ENCODE data around the gene CISD2.
"Not testable (repeated sequence)": the region's sequence is repeated elsewhere in the genome, so short reads cannot be mapped to it uniquely, and the experiment has no call there.

Gene CISD2

DNA sequence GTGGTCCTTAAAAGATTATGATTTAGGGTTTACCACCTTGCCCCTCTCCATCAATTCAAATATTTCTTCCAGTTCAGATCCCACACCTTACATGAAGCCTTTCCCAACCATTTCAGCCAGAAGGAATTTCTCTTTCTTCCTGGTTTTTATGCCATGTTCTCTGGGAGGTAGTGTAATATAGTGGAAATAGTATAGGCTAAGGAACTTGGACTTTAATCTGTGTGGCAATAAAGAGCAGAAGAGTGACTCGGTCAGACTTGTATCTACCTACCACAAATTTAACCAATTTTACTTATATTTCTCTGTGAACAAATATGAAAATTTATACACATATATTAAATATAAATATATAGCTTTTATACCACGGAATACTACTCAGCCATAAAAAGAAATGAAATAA is 18.4 kb upstream of the CISD2 start:
- DNase-seq (ENCODE audit: low read depth), result no peak

DNA sequence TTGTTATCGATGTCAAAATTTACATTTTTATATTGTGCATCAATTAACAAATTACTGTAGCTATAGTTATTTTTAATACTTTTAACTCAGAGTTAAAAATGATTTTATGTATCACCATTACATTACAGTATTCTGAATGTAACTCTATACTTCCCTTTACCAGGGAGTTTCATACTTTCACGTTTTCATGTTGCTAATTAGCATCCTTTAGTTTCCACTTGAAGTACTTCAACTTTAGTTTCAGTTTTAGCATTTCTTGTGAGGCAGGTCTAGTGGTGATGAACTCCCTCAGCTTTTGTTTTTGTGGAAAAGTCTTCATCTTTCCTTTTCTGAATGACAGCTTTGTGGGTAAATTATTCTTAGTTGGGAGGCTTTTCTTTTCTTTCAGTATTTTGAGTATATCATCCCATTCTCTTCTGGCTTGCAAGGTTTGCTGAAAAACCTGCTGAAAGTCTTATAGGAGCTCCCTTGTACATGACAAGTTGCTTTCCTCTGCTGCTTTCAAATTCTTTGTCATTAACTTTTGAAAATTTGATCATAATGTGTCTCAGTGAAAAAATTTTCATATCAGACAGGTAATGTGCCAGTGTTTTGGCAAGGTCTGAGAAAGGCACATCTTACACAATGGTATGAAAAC is 9.8 kb upstream of the CISD2 start:
- DNase-seq (ENCODE audit: low read depth), result no peak

DNA sequence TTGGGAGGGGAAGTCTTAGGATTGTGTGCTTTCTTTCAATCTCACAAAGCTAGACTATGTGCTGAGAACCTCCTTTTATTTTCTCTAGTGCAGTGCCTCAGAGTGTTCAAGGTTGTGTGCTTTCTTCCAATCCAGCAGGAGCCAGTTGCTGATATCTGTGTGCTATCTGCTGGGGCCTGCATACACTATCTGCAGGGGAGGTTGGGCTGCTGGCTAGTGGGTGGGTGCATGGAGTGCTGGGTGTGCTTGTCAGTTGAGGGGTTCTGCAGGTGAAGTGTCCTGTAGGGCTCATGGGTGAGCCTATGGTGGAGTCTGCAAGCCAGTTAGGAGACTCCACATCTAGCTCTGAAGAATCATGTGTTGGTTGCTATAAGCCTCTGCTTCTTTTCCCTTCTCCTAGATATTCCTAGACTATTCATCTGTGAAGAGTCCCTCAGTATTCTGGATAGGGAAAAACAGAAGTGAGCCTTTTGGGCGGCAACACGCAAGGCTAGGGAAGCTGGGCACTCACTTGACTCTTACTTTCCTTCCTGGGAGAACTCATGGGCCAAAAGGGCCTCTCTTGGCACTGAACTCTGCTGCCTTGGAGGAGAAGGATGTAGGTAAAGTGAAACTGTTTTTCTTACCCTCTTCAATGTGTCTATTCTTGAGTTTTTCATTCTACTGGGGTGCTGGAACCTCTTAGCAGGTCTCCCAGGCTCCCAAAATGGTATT is 8.0 kb upstream of the CISD2 start:
- DNase-seq (ENCODE audit: low read depth), result no peak

DNA sequence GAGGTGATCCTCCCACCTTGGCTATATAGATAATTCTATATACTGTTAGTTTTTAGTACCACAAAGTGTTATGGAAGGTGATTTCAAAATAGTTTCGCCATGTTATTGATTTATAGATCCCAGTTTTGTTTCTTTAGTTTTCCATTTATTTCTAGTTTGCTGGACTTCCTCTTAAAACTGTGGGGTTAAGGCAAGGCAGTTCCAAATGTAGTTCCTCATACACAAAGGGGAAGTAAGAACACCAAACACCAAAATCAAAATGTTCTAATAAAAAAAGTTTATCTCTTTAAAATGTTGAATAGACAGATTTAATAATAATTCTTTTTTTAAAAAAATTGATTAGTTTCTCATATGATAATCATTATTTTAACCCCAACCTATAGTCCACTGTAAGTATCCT is 6.8 kb upstream of the CISD2 start:
- DNase-seq (ENCODE audit: low read depth), result no peak

DNA sequence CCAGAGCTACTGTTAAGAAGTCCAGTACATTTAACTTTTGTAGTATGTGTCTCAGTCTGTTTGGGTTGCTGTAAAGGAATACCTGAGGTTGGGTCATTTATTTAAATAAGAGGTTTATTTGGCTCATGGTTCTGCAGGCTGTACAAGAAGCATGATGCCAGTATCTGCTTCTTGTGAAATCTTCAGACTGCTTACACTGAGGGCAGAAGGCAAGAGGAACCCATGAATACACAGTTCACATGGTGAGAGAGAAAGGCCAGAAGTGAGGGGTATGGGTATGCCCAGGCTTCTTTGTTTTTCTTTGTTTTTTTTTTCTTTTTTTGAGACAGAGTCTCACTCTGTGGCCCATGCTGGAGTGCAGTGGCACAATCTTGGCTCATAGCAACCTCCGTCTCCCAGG is 6.0 kb upstream of the CISD2 start:
- DNase-seq (ENCODE audit: low read depth), result no peak

DNA sequence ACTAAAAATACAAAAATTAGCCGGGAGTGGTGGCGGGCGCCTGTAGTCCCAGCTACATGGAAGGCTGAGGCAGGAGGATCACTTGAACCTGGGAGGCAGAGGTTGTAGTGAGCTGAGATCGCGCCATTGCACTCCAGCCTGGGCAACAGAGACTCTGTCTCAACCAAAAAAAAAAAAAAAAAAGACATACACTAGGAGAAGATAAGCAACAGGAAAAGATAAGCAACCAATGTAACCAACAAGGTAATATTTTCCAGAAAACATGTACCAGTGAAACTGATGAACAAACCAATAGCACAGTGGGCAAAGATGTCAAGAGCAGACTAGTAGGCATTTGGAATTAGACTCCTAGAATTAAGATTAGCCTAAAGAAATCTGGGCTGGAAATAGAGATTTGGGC is 3.5 kb upstream of the CISD2 start:
- not testable (repeated sequence) for DNase-seq (ENCODE audit: low read depth)

DNA sequence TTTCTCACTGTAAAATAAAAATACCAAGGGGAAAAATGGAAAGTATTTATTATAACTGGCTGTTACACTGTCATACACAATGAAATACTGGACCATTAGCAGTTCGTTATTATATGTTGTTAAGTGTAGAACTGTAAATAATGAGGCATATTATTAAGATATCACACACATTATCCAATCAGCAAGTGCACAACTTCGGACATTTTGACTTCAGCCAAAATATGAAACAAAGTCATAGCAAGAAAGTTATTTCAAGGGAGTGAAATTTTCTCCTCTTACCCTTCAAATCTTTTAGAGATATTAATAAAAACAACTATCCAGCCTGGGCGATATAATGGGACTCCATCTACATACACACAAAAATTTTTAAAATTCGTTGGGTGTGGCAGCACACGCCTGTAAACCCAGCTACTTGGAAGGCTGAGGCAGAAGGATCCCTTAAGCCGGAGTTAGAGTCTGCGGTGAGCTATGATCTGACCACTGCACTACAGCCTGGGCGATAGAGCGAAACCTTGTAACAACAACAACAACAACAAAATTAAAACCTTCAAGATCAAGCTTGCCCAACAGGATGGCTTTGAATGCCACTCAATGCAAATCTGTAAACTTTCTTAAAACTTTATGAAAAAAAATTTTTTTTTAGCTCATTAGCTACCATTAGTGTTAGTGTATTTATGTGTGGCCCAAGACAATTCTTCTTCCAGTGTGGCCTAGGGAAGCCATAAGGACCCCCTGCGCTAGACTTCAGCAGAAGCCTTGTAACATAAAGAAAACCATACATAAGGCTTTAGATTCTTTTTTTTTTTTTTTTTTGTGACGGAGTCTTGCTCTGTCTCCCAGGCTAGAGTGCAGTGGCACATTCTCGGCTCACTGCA is 1.3 kb upstream of the CISD2 start:
- DNase-seq (ENCODE audit: low read depth), result no peak

DNA sequence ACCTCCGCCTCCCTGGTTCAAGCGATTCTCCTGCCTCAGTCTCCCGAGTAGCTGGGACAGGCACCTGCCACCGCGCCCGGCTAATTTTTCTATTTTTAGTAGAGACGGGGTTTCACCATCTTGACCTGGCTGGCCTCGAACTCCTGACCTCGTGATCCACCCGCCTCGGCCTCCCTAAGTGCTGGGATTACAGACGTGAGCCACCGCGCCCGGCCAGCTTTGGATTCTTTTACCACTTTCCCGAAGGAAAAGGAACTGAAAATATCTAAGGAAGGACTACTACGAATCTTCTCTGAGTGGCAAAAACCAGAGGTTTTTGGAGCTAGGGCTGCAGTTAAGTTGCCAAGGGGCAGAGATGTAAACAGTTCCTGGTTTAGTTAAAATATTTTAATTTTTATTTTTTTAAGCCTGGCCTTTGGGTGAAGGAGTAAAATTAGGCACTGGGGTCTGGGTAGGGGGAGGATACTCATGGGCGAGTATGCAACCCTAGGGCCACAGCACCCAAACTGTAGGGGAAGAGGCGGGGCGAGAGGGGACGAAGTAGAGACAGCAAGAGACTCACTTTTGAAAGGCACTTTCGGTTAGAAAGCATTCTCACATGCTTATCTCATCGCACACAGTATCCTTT is 525 bp upstream of the CISD2 start:
- peak; percentile 4 for DNase-seq (ENCODE audit: low read depth)

DNA sequence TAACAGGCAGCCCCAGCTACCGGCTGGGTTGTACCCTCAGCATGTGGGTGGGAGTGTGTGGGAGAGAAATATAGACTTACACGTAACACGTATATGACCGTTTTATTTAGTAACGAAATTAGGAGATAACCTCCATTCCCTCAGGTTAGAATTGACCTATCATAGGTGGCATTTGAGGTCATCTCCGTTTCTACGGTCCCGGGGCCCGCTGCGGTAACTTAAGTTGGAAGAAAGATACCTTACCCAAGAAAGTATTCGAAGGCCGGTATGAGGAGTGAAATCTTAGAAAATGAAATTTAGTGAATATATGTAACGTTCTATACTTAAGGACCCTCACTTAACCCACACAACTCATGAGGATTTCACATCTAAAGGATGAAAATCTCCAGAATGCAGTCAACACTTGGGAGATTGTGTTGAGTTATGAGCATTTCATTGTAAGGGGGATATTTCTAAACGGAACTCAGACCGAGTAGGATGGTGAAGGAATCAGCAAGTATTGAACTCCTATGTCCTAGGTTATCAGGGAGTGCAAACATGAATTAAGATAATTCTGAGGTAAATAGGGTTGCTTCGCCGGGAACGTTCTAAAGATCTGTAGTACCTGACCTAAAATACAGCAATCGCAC is 891 bp downstream of the CISD2 start:
- no peak for DNase-seq (ENCODE audit: low read depth)

DNA sequence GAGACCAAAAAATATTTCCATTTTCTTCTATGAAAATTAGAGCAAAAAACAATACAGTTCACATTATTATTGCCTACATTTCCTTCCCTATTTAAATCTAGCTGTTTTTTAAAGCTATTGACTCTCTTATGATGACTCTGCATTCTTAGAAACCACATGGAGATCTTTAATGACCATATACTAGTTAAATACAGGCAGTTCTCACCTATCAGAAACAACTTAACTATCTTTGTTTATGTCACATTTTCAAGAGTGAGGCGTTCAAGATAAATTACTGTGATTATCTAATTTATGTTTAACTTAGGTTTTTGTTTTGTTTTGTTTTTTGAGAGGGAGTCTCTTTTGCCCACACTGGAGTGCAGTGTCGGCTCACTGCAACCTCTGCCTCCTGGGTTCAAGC is 3.0 kb downstream of the CISD2 start:
- DNase-seq (ENCODE audit: low read depth), result no peak

DNA sequence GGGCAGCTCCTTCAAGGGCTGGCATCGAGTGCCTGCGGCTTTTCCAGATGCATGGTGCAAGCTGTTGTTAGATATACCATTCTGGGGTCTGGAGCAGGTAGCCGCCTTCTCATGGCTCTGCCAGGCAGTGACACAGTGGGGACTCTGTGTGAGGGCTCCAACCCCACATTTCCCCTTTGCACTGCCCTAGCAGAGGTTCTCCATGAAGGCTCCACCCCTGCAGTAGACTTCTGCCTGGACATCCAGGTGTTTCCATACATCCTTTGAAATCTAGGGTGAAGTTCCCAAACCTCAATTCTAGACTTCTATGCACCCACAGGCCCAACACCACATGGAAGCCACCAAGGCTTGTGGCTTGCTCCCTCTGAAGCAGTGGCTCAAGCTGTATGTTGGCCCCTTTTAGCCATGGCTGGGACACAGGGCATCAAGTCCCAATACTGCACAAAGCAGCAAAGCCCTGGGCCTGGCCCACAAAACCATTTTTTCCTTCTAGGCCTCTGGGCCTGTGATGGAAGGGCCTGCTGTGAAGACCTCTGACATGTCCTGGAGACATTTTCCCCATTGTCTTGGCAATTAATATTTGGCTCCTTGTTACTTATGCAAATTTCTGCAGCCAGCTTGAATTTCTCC is 8.8 kb downstream of the CISD2 start:
- DNase-seq (ENCODE audit: low read depth), result not testable (repeated sequence)

DNA sequence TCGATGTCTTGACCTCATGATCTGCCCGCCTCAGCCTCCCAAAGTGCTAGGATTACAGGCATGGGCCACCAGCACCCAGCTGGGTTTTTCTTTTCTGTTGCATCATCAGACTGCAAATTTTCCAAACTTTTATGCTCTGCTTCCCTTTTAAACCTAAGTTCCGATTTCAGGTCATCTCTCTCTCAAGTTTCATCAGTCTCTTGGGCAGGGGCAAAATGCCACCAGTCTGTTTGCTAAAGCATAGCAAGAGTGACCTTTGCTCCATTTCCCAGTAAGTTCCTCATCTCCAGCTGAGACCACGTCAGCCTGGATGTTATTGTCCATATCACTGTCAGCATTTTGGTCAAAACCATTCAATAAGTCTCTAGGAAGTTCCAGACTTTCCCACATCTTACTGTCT is 9.6 kb downstream of the CISD2 start:
- not testable (repeated sequence) for DNase-seq (ENCODE audit: low read depth)

DNA sequence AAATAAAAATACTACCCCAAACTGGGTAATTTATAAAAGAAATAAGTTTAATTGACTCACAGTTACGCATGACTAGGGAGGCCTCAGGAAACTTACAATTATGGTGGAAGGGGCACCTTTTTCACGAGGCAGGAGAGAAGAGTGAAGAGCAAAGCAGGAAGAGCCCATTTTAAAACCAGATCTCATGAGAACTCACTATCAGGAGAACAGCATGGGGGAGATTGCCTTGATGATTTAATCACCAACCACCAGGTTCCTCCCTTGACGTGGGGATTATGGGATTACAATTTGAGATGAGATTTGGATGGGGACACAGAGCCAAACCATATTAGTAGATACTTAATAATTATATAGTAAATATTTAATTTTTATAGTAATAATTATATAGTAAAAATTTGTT is 10.1 kb downstream of the CISD2 start:
- no peak for DNase-seq (ENCODE audit: low read depth)

DNA sequence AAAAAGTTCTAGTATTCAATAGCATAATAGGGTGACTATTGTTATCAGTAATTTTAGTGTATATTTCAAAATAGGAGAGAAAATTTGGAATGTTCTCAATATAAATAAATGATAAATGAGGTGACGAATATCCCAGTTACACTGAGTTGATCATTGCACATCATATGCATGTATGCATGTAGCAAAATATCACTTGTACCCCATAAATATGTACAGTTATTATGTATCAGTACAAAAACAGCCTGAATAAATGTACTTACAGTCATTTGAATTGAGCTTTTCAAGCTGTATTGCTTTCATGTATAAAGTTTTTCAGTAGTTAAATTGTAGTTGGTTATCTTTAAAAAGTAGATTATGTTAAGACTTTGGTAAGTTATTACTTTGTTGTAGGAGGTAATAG is 12.6 kb downstream of the CISD2 start:
- DNase-seq (ENCODE audit: low read depth), result no peak

DNA sequence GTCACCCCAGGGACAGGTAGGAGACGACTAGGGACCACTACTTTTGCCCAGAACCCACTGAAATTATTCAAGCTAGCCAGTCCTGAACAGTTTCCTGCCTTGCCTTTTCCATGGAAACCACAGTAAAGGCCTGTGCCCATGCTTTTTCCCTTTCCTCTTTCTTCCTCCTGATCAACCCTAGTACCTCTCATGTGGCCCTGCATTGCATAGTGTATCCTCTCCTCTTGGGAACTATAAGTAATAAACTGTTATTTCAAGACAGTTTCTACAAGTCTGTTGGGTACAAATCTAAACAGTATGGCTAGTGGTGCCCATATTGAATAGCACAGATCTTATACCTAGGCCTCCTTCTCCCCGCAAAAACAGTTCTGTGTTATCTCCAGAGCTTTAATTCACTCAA is 14.5 kb downstream of the CISD2 start:
- no peak for DNase-seq (ENCODE audit: low read depth)

DNA sequence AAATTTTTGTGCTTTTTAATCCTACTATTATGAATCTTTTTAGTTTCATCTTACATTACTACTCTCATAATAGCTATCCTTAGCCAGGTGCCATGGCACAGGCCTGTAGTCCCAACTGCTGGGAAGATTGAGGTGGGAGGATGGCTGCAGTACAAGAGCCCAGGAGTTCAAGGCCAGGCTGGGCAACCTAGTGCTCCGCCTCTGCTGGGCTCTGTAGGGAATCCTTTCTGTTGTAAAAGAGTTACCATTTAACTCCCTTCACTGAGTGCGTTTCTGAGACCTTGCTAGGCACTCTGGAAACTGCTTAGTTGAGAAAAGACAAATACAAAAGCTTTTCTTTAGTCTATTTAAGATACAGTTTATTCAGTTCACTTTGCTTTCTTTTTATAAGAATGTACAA is 19.8 kb downstream of the CISD2 start:
- DNase-seq (ENCODE audit: low read depth), result not testable (repeated sequence)

DNA sequence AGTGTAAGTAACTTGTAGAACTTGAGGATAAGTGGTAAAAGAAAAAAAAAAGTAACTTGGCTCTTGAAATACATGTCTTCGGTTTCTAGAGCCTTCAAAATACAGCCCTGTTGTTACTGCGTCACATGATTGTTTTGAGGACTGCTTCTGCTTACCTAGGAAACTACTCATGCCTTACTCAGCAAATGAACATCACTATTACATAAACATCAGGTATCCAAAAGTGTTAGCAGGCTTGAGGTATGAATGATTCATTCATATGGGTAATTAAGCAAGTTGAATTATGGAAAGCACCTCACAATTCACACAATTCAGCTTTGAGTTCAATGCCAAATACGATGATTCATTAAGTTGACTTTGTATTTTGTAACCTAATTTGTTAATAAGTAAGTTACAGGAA is 21.1 kb downstream of the CISD2 start:
- DNase-seq (ENCODE audit: low read depth), result not testable (repeated sequence)

DNA sequence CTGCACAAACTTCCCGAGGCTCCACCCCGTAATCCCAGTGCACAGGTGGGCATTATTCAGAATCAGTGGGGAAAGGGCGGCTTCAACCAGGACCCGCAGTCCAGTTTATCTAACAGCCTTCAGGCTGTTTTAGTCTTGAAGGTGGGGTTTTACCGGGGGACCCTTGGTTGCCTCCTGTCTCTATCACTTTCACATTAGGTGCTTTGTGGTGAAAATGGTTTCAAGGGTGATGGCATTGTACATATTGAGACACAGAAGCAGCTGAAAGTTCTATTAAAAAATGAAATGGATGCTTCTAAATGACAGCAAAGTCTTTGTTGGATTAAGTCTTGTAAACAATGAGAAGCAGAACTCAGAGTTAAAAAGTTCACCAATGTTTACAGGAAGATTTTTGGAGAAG is 27.8 kb downstream of the CISD2 start:
- not testable (repeated sequence) for DNase-seq (ENCODE audit: low read depth)

DNA sequence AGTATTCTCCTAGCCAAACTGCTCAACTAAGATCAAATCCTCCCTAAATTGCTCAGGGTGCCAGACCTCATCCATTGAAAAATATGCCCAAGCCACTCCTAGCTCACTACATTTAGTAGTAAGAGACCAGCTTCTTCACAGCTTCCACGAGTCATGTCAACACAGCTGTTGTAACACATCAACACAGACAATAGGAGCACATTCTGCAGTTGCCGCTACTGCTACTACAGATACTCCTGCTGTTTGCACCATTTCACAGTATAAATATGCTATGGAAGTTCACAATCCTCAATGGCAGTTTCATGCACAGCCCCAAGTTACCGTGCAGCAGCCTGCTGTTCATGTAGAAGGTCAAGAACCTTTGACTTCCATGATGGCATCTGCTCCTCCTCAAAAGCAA is 28.8 kb downstream of the CISD2 start:
- DNase-seq (ENCODE audit: low read depth), result not testable (repeated sequence)

DNA sequence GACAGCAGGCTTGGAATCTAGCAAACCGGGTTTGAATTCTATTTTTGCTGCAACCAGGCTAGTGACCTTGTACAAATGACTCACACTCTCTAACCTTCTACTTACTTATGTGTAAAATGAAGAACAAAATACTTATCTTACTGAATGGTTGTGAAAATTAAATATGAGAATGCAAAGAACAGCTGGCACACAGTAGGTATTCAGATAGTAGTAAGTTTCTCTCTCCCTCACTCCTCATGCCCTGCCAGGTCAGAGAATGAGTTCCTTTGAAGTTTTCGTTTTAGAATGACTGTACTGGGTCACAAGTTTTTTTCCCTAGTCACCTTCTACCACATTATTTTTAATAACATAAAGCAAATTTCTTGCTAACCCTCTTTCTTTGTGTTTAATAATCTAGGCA is 33.0 kb downstream of the CISD2 start:
- no peak for DNase-seq (ENCODE audit: low read depth)

DNA sequence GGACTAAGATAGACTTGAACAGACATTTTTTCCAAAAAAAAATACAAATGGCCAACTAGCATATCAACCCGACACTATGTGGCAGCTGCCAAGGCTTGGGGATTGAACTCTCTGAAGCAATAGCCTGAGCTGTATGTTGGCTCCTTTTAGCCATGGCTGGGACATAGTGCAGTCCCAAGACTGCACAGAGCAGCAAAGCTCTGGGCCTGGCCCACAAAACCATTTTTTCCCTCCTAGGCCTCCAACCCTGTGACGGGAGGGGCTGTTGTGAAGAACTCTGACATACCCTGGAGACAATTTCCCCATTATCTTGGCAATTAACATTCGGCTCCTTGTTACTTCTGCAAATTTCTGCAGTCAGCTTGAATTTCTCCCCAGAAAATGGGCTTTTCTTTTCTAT is 50.1 kb downstream of the CISD2 start:
- DNase-seq (ENCODE audit: low read depth), result no peak

DNA sequence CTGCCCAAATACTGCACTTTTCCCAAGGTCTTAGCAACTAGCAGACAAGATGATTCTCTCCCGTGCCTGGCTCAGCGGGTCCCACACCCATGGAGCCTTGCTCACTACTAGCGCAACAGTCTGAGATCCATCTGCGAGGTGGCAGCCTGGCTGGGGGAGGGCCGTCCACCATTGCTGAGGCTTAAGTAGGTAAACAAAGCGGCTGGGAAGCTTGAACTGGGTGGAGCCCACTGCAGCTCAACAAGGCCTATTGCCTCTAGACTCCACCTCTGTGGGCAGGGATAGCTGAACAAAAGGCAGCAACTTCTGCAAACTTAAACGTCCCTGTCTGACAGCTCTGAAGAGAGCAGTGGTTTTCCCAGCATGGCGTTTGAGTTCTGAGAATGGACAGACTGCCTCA is 50.9 kb downstream of the CISD2 start:
- DNase-seq (ENCODE audit: low read depth), result not testable (repeated sequence)

All from stimulated activated CD8-positive, alpha-beta memory T cell treated with anti-CD3 and anti-CD28 coated beads, Interleukin-4, amount 100 ng/mL, for 24 hours (primary cell).